Neuronal stem cell (in vitro differentiated cells): Measurements from ENCODE around the gene ASCC1.

ENCODE experiments used
- DNase-seq: peaks from one replicate; pipeline ENCODE4 v3.0.0-alpha.2; 2013; ENCODE audit warnings: low spot score
- H2AFZ ChIP-seq: one replicate; pipeline ENCODE4 v1.6.1; 2013; ENCODE audit warnings: mild to moderate bottlenecking, low read length, inconsistent platforms
- H2AK5ac ChIP-seq: 2 replicates; pipeline ENCODE4 v1.6.1; 2013; ENCODE audit warnings: low read depth, mild to moderate bottlenecking, inconsistent platforms, low read length, moderate library complexity, mixed read lengths
- H2BK120ac ChIP-seq: 2 replicates; pipeline ENCODE4 v1.6.1; 2013; ENCODE audit warnings: low read depth, mild to moderate bottlenecking, inconsistent platforms, low read length, moderate library complexity, mixed read lengths
- H2BK12ac ChIP-seq: one replicate; pipeline ENCODE4 v1.6.1; 2013; ENCODE audit warnings: low read length, inconsistent platforms
- H2BK15ac ChIP-seq: 2 replicates; pipeline ENCODE4 v1.6.1; 2013; ENCODE audit warnings: mild to moderate bottlenecking, low read length, inconsistent platforms, mixed read lengths
- H2BK5ac ChIP-seq: one replicate; pipeline ENCODE4 v1.6.1; 2013; ENCODE audit warnings: inconsistent platforms, mild to moderate bottlenecking, low read length, moderate library complexity
- H3K14ac ChIP-seq: one replicate; pipeline ENCODE4 v1.6.1; 2013; ENCODE audit warnings: low read length, inconsistent platforms
- H3K18ac ChIP-seq: 2 replicates; pipeline ENCODE4 v1.6.1; 2013; ENCODE audit warnings: low read length, inconsistent platforms
- H3K23ac ChIP-seq: 2 replicates; pipeline ENCODE4 v1.6.1; 2013; ENCODE audit warnings: low read depth, mild to moderate bottlenecking, mixed read lengths, low read length, inconsistent platforms; ENCODE audit not compliant: poor library complexity
- H3K27ac ChIP-seq: replicated peaks from 3 replicates; pipeline ENCODE4 v1.5.1; 2013; ENCODE audit warnings: low read length, inconsistent platforms
- H3K27me3 ChIP-seq, 3 experiments: 2 replicates each; pipeline ENCODE4 v1.6.1; 2013; ENCODE audit warnings: low read length in 3 of 3, mild to moderate bottlenecking in 2 of 3, inconsistent platforms in 1 of 3, low read depth in 1 of 3, mixed read lengths in 1 of 3, moderate library complexity in 1 of 3; ENCODE audit not compliant: control insufficient read depth in 3 of 3, insufficient read depth in 3 of 3
- H3K36me3 ChIP-seq, 2 donors: replicated peaks in 1 of 2; 2 replicates each; pipeline ENCODE4 v1.6.1; 2013; ENCODE audit warnings: low read length in 2 of 2; ENCODE audit not compliant: control insufficient read depth in 2 of 2, insufficient read depth in 2 of 2
- H3K4ac ChIP-seq: 2 replicates; pipeline ENCODE4 v1.6.1; 2013; ENCODE audit warnings: inconsistent platforms, mild to moderate bottlenecking, low read length, moderate library complexity
- H3K4me1 ChIP-seq, 2 donors: 1 replicate in 1 of 2; 2 replicates in 1 of 2; pipeline ENCODE4 v1.6.1; 2013; ENCODE audit warnings: low read length in 2 of 2, low read depth in 1 of 2; ENCODE audit not compliant: control insufficient read depth in 2 of 2, insufficient read depth in 1 of 2
- H3K4me2 ChIP-seq: one replicate; pipeline ENCODE4 v1.6.1; 2013; ENCODE audit warnings: mild to moderate bottlenecking, low read length, inconsistent platforms; ENCODE audit not compliant: insufficient read depth, poor library complexity, severe bottlenecking
- H3K4me3 ChIP-seq, 2 donors: 2 replicates each; pipeline ENCODE4 v1.5.1; 2013; ENCODE audit warnings: low read length in 2 of 2, mild to moderate bottlenecking in 2 of 2, inconsistent platforms in 1 of 2, moderate library complexity in 1 of 2
- H3K79me1 ChIP-seq: one replicate; pipeline ENCODE4 v1.6.1; 2013; ENCODE audit warnings: low read depth, mild to moderate bottlenecking, inconsistent platforms, low read length, moderate library complexity
- H3K9ac ChIP-seq: one replicate; pipeline ENCODE4 v1.6.1; 2013; ENCODE audit warnings: mild to moderate bottlenecking, low read depth, low read length, inconsistent platforms; ENCODE audit not compliant: poor library complexity
- H3K9me3 ChIP-seq, 2 donors: replicated peaks in 1 of 2; 2 replicates each; pipeline versions ENCODE3 to v1.6.1; 2013; ENCODE audit warnings: low read length in 2 of 2, mild to moderate bottlenecking in 2 of 2, inconsistent platforms in 1 of 2, low read depth in 1 of 2, mixed read lengths in 1 of 2, moderate library complexity in 1 of 2; ENCODE audit not compliant: control insufficient read depth in 2 of 2, insufficient read depth in 1 of 2
- H4K8ac ChIP-seq: one replicate; pipeline ENCODE4 v1.6.1; 2013; ENCODE audit warnings: low read depth, mild to moderate bottlenecking, inconsistent platforms, low read length, moderate library complexity
- H4K91ac ChIP-seq: one replicate; pipeline ENCODE4 v1.6.1; 2013; ENCODE audit warnings: low read length, low read depth, mild to moderate bottlenecking, inconsistent platforms; ENCODE audit not compliant: poor library complexity
- WGBS, 2 donors: extraction: QIAGEN DNeasy Blood & Tissue Kit; methylation state at CpG; one replicate each; pipeline ENCODE4 v1.1.7; 2013; ENCODE audit warnings: missing lambda C conversion rate in 2 of 2, mixed read lengths in 1 of 2; ENCODE audit not compliant: insufficient read length in 2 of 2, insufficient replicate concordance in 1 of 2; ENCODE audit errors: extremely low coverage in 2 of 2; 5-methylcytosine and 5-hydroxymethylcytosine counted together

The ASCC1 gene

DNA sequence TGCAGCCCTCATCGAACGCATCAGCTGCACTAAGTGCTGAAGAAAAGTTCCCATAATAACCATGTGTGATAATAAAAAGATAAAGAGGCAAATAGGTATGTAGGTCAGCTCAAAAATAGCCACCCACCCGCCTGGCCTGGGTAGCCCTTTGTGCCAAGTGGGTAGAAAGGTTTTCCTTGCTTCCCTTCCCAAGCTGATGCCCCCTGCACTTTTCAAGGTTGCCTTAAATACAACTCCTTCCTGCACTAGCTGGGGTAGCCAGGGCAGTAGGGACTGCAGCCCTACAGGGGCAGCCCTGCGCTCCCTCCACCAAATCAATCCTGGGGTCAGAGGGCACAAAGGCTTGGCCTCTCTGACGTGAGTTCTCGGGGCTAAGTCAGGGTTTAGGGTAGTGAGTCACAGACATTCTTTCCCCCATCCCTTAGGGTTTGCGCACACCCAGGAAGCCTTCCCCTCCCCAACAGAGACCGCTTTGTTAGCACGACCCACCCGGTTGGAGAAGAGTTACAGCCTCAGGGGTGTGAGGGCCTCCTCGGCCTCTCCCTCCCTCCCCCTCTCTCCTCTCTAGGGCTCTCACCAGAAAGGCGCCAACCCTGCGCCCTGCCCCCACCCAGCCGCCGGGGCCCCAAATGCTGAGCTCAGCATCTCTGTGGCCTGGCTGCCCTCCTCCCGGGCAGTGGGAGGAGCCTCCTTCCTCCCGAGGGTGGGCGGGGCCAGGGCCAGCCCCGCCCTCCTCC is 44.3 kb upstream of the ASCC1 start:
- H3K36me3 ChIP-seq, result no peaks in the 10 kb centered on the region
- H3K4me3 ChIP-seq, result peak overlapping the region in 1 of 2 donors; percentile 52
- H3K9me3 ChIP-seq, result no peaks in the 10 kb centered on the region
- no peak overlapping the region for H2BK12ac ChIP-seq
- H2AK5ac ChIP-seq, result no peak overlapping the region
- no peak overlapping the region for H4K91ac ChIP-seq
- H3K27ac ChIP-seq, result peak overlapping the region; percentile 98
- H3K23ac ChIP-seq, result peak overlapping the region; percentile 76
- H3K79me1 ChIP-seq, result no peaks in the 10 kb centered on the region
- H3K4me2 ChIP-seq, result peak overlapping the region; percentile 21
- H3K14ac ChIP-seq, result no peak overlapping the region
- H3K4me1 ChIP-seq, result peaks cover 27 to 31% of the 10 kb centered on the region in 2 donors
- H3K18ac ChIP-seq, result peak overlapping the region; percentile 90
- WGBS, 2 donors, result no CpG with 5 or more reads among the region's 19 CpGs
- H3K4ac ChIP-seq, result no peak overlapping the region
- H2BK5ac ChIP-seq, result peak overlapping the region; percentile 71
- no peak overlapping the region for H2BK120ac ChIP-seq
- no peak overlapping the region for H4K8ac ChIP-seq
- no peak overlapping the region for H2BK15ac ChIP-seq
- peak overlapping the region; percentile 67 for H2AFZ ChIP-seq
- no peaks in the 10 kb centered on the region for H3K27me3 ChIP-seq
- DNase-seq, result peak; percentile 97
- H3K9ac ChIP-seq, result peak overlapping the region; percentile 68

DNA sequence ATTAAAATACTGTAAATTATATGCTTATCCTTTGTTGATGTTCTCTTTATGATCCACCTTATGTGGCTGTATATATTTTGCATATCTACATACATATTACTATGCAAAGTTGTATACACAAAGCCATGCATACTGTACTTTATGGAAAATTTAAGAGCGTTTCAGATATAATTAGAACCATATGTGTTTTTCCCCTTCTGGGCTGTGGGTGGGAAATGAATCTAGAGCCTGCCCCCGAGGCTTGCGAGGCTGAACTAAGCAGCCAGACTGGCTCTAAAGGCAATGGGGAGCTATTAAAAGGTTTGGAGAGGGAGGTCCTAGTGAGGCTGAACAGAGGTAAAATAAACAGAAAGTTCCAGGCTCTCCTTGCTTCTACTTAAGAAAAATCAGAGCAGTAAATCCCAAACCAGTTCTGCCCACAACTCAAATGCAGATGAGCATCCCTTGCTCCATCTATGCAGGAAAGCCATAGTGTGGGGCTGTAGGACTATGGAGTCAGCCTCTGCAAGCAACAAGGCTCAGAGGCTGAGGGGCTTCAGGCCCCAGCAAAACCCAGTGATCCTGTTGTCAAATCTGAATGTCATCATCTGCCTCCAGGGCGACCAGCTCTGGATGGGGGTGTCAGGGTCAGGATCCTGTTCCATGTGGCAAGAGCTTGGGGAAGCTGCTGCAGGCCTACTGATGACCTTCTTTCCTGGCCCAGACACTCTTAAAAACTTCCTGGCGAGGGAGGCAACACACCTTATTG is 43.6 kb upstream of the ASCC1 start:
- no peak for DNase-seq
- Histone ChIP-seq H2AFZ (peak overlapping the region; percentile 67), H3K4me3 (peak overlapping the region in 1 of 2 donors; percentile 52), H2BK5ac (peak overlapping the region; percentile 71), H3K79me1 (no peaks in the 10 kb centered on the region), H2BK15ac (no peak overlapping the region), H3K18ac (peak overlapping the region; percentile 90), H2BK12ac (peak overlapping the region; percentile 5), H2AK5ac (no peak overlapping the region), H3K9me3 (no peaks in the 10 kb centered on the region), H3K4me1 (peaks cover 32 to 36% of the 10 kb centered on the region in 2 donors), H3K14ac (no peak overlapping the region), H4K8ac (no peak overlapping the region), H4K91ac (no peak overlapping the region), H3K4ac (no peak overlapping the region), H3K27ac (peak overlapping the region; percentile 98), H3K9ac (no peak overlapping the region), H3K27me3 (no peaks in the 10 kb centered on the region), H2BK120ac (no peak overlapping the region), H3K23ac (no peak overlapping the region), H3K36me3 (no peaks in the 10 kb centered on the region), H3K4me2 (no peak overlapping the region)
- WGBS, 2 donors, result no CpG with 5 or more reads among the region's 5 CpGs

DNA sequence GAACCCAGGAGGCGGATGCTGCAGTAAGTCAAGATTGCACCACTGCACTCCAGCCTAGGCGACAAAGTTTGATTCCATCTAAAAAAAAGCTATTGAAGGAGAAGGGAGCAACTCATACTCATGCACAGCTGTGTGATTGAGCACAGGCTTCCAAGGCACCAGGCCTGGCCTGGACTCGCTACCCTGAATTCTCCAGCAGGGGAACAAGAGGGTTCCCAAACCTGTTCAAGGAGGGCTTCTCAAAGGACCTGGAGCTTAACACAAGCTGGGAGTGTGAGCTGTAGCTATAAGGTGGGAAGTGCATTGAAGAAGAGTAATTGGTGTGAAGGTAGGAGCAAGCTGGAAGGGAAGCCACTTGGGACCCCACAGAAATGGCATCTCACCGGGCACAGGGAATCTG is 42.5 kb upstream of the ASCC1 start:
- Histone ChIP-seq H2AK5ac (peak overlapping the region; percentile 7), H3K23ac (no peak overlapping the region), H3K9me3 (no peaks in the 10 kb centered on the region), H3K4ac (no peak overlapping the region), H3K4me2 (no peak overlapping the region), H3K36me3 (no peaks in the 10 kb centered on the region), H2BK12ac (peak overlapping the region; percentile 88), H2BK120ac (no peak overlapping the region), H3K27me3 (no peaks in the 10 kb centered on the region), H2BK15ac (peak overlapping the region; percentile 69), H3K79me1 (no peaks in the 10 kb centered on the region), H2AFZ (no peak overlapping the region), H3K4me1 (peaks cover 31 to 36% of the 10 kb centered on the region in 2 donors), H3K18ac (peak overlapping the region; percentile 2), H3K9ac (no peak overlapping the region), H2BK5ac (no peak overlapping the region), H4K91ac (no peak overlapping the region), H4K8ac (no peak overlapping the region), H3K14ac (no peak overlapping the region), H3K27ac (no peak overlapping the region), H3K4me3 (no peak overlapping the region)
- no CpG with 5 or more reads among the region's 4 CpGs for WGBS, 2 donors
- no peak for DNase-seq
